Left lung (tissue), 10 donors: ENCODE results near the gene PYGB. TPM values are rescaled to one million over a fixed set of nuclear protein-coding genes. Genes with fewer than 3 reads are reported as not detected.

ENCODE experiments used
- ATAC-seq: fragments of 200-7000 bp; cut with Tn5 transposase; one replicate; pipeline ENCODE4 v1.9.1; 2020; ENCODE audit warnings: moderate library complexity
- DNase-seq, 4 donors: peaks; one replicate each; pipeline ENCODE4 v3.0.0-alpha.2; 2013 to 2020
- H3K27ac ChIP-seq, 2 donors: fragments of 200-600 bp; sonication (generic) in 1 of 2; one replicate each; pipeline versions ENCODE4 v1.5.0 to v1.8.0; 2020 to 2021
- H3K27me3 ChIP-seq, 2 donors: fragments of 200-600 bp; sonication (generic) in 1 of 2; one replicate each; pipeline versions ENCODE4 v1.5.0 to v1.8.0; 2020 to 2021
- H3K36me3 ChIP-seq, 2 donors: fragments of 200-600 bp; sonication (generic) in 1 of 2; one replicate each; pipeline versions ENCODE4 v1.5.0 to v1.8.0; 2020 to 2021
- H3K4me1 ChIP-seq, 2 donors: fragments of 200-600 bp; one replicate each; pipeline ENCODE4 v1.8.0; 2021
- H3K4me3 ChIP-seq, 2 donors: fragments of 200-600 bp; sonication (generic) in 1 of 2; one replicate each; pipeline versions ENCODE4 v1.5.0 to v1.8.0; 2020 to 2021; ENCODE audit warnings: mild to moderate bottlenecking in 1 of 2
- H3K9me3 ChIP-seq, 2 donors: fragments of 200-600 bp; sonication (generic) in 1 of 2; one replicate each; pipeline versions ENCODE4 v1.5.0 to v1.8.0; 2020 to 2021
- intact Hi-C, 2 donors: fragments of 100-400 bp; cut with DNase I; formaldehyde crosslinking; loops; one replicate each; pipeline versions ENCODE4 v1.11.2 to v1.14.2; 2022
- polyA plus RNA-seq, 6 donors: library from polyadenylated mRNA; unstranded; fragments of 120-200 nt; gene quantifications; one replicate each; pipeline ENCODE4 v1.2.1, GENCODE V29; 2013; ENCODE audit not compliant: insufficient read length in 6 of 6
- total RNA-seq, 2 donors: library from RNA; stranded (reverse); fragmentation: NEBNext Ultra II Directional; extraction: Animal tissue kit (Norgen Biotek cat#: 25700); gene quantifications; one replicate each; pipeline ENCODE4 v1.2.1, GENCODE V29; 2021
- TF ChIP-seq, protein P1 (sequence below), 2 donors: fragments of 200-600 bp; sonication (generic) in 1 of 2; IDR thresholded peaks; one replicate each; pipeline versions ENCODE4 v1.5.0 to v1.8.0; 2021; ENCODE audit warnings: antibody characterized with exemption in 2 of 2
- donor health status: DM: no; HTN: yes; CAD: no.
- donor health status: DM: no; HTN: no; CAD: no.

The PYGB gene
- total and polyA plus RNA-seq, 8 donors = 37.8 to 81.3 (median 47.8) TPM

DNA sequence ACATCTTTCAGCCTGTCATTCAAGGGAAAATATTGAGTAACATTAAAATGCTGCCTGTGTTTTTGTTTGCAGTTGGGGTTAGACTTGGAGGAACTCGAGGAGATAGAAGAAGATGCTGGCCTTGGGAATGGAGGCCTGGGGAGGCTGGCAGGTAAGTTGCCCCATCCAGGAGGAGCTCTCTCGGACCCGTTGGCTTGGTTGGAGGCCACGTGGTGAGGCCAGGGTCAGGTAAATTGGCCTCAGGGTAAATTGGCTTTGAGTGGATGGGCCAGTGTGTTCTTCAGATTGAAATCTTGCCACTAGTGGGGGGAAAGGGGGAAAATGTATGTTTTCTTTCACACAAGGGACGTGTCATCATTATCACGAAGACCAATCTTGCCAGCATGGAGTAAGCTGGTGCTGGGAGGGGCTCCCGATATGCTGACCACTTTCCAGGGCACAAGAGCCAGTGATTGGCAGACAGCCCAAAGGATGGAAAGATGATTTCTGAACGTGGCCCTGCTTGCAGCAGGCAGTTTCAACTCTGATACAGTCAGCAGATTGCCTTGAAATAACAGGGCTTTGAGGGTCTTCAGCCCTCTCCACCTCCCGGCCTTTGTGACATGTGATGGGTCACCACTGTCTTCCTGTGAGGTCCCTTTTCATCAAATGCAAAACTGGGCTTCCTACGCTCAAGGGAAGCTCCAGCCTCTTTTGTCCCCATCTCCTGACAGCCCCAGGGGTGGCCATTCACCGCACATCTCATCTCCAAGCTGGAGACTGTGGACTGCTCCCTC lies 21.4 kb downstream of the PYGB start:
- TF ChIP-seq, protein P1, sequence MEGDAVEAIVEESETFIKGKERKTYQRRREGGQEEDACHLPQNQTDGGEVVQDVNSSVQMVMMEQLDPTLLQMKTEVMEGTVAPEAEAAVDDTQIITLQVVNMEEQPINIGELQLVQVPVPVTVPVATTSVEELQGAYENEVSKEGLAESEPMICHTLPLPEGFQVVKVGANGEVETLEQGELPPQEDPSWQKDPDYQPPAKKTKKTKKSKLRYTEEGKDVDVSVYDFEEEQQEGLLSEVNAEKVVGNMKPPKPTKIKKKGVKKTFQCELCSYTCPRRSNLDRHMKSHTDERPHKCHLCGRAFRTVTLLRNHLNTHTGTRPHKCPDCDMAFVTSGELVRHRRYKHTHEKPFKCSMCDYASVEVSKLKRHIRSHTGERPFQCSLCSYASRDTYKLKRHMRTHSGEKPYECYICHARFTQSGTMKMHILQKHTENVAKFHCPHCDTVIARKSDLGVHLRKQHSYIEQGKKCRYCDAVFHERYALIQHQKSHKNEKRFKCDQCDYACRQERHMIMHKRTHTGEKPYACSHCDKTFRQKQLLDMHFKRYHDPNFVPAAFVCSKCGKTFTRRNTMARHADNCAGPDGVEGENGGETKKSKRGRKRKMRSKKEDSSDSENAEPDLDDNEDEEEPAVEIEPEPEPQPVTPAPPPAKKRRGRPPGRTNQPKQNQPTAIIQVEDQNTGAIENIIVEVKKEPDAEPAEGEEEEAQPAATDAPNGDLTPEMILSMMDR (IDR thresholded peaks at IDR 0.05) = no peak
- intact Hi-C loops = no loop called here
- Histone ChIP-seq H3K4me1 (no peaks in the 10 kb centered on the region), H3K9me3 (no peaks in the 10 kb centered on the region), H3K4me3 (no peak overlapping the region), H3K36me3 (peaks cover 0 to 52% of the 10 kb centered on the region in 2 donors), H3K27me3 (no peaks in the 10 kb centered on the region), H3K27ac (no peak overlapping the region)
- peak in 1 of 4 donors; percentile 17 for DNase-seq
- ATAC-seq = no peak

DNA sequence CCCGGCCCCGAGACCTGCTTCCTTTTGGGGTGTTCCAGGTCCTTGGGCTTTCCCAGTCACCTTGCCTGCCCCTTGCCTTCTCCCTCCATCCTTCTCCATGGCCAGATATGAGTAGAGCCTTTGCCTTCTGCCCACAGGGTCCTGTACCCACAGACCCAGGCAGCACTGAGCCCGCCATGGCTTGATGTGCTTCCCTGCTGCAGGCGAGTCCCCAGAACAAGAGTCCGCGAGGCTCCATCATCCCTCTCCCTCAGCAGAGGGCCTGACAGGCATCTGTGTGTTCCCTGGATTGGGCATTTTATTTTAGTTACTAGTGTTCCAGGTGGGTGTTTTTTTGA lies 21.9 kb downstream of the PYGB start:
- Histone ChIP-seq H3K27ac (no peak overlapping the region), H3K27me3 (no peaks in the 10 kb centered on the region), H3K4me3 (no peak overlapping the region), H3K36me3 (peaks cover 0 to 58% of the 10 kb centered on the region in 2 donors), H3K4me1 (no peaks in the 10 kb centered on the region), H3K9me3 (no peaks in the 10 kb centered on the region)
- intact Hi-C loops = no loop called here
- ATAC-seq (no peak), DNase-seq (peak in 1 of 4 donors; percentile 20)
- TF ChIP-seq, protein P1 (IDR thresholded peaks at IDR 0.05) = no peak

DNA sequence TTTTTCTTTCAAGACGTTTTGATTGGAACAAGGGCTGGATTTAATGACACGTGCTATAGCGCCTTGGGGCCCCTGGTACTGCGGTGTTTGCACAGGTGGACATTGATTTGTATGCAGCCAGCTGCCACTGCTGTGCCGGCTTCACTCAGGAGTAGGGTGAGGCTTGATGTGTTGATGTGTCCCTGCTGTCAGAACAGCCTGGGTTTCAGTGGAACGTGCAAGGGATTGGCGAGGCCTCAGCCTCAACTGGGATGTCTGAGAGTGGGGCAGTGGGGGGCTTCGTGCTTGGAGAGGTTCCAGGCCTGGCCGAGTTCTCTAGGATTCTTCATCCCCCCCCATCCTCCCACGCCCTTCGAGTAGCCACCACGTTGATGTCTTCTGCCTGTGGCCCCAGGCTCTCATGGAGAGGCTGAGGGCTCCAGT lies 23.0 kb downstream of the PYGB start:
- ATAC-seq (no peak), DNase-seq (peak in 1 of 4 donors; percentile 24)
- peaks cover 0 to 68% of the 10 kb centered on the region in 2 donors for H3K36me3 ChIP-seq
- H3K4me3 ChIP-seq = no peak overlapping the region
- no peaks in the 10 kb centered on the region for H3K27me3 ChIP-seq
- no peak overlapping the region for H3K27ac ChIP-seq
- TF ChIP-seq, protein P1 (IDR thresholded peaks at IDR 0.05) = no peak
- intact Hi-C loops = no loop called here
- H3K4me1 ChIP-seq = no peaks in the 10 kb centered on the region
- H3K9me3 ChIP-seq = no peaks in the 10 kb centered on the region

DNA sequence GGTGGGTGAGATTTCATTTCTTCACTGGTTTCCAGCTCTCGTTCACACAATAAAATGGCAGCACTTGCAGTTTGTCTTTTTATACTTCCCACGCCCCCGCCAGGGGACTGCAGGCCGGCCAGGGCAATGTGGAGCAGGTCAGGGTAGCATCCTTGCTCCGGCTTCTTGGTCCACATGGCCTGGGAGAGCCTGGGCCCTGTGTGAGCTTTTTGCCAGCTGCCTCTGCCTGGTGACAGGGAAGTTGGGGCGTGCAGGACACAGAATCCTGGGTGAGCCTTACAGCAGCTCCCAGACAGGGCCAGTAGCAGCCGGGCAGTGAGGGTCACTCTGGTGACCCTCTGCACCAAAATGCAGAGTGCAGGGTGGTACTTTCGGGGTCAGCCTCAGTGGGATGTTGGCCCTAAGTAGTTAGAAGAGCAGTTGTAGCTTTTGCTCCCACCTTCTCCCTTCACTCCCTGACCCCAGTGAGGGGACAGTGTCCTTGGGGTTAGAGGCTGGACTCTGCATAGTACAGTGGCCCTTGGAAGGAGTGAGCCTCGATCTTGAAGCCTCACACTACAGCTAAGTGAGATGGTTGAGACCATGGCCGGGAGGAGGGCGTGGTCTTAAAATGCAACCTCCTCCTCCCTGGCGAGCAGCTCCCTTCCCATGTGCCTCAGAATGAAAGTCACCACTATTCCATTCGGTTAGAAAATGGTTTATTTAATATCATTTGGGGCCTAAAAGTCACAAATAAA lies 23.8 kb downstream of the PYGB start:
- Histone ChIP-seq H3K27ac (no peak overlapping the region), H3K4me3 (no peak overlapping the region), H3K9me3 (no peaks in the 10 kb centered on the region), H3K27me3 (no peaks in the 10 kb centered on the region), H3K4me1 (no peaks in the 10 kb centered on the region), H3K36me3 (peaks cover 0 to 76% of the 10 kb centered on the region in 2 donors)
- intact Hi-C loops = no loop called here
- ATAC-seq (no peak), DNase-seq (peak in 1 of 4 donors; percentile 16)
- TF ChIP-seq, protein P1 (IDR thresholded peaks at IDR 0.05) = no peak
